PFSK-1 (cell line): ENCODE data around the gene PREP.

Experiments
- POLR2AphosphoS5 ChIP-seq: IDR thresholded peaks from 2 replicates; pipeline ENCODE4 v1.6.1; 2012; ENCODE audit warnings: low read depth, mild to moderate bottlenecking, control low read depth, low read length, moderate library complexity
- REST ChIP-seq, 2 experiments: IDR thresholded peaks; 2 replicates each; pipeline versions ENCODE4 v1.6.1 to v1.8.0; 2011 to 2012; ENCODE audit warnings: low read depth in 2 of 2, low read length in 2 of 2, control low read depth in 1 of 2, inconsistent platforms in 1 of 2, mild to moderate bottlenecking in 1 of 2, moderate library complexity in 1 of 2; ENCODE audit not compliant: insufficient read depth in 1 of 2
- TAF1 ChIP-seq: IDR thresholded peaks from 2 replicates; pipeline ENCODE4 v1.6.1; 2012; ENCODE audit warnings: low read length, control low read depth, borderline replicate concordance; ENCODE audit not compliant: insufficient read depth

- TF ChIP-seq TAF1 (no peak), POLR2AphosphoS5 (no peak), REST (IDR thresholded peaks at IDR 0.05; ENCODE audit: insufficient read depth in 1 of 2, low read depth in 2 of 2, low read length in 2 of 2) (no peak)
These were observed 94.0 kb downstream of the PREP start for GRCh38 chr6:105308840-105309239.
